ENCODE results near the gene WNT7B.

WNT7B gene

DNA sequence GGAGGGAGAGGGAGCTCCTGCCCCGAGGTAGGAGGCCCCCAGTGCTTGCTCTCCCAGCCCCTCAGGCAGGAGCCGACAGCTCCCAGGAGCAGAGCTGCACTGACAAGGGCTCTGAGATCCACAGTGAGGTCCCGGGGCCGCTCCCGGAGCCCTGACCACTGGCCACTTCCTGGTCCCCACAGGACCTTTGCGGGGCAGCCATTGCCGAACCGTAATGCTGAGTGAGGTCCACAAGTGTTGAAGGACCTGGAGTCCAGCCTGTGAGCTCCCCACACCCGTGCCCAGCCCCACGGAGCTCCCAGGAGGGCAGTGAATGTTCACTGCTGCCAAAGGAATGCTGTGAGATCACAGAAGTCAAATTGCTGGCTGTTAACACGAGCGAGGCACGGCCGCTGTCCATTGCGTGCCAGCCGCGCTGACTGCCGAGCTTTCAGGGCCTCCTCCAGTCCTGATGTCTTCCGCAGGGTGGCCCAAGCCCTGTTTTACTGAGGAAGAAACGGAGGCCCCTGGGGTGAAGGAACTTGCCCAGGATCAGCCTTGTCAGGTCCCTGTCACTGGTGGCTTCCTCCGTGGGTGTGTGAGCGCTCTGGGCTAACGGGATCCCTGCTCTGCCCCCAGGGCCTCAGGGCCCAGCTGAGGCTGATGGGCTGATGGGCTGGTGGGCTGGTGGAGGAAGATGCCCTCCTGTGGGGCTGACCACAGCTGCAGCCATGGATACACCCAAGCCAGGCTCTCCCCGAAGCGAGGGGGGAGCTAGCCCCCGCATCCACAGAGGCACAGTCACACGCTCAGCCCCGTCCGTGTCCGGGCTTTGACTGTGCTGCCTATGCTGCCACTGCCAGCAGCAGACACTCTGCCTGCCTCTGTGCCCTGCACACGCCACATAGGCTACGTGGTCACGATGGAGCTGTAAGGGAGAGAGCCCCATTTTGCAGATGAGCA lies 70.8 kb downstream of the WNT7B start:
- H3K27ac Mint-ChIP-seq, result no peak overlapping the region

GRCh38 chr22:45905326-45905923 lies 71.5 kb downstream of the WNT7B start:
- H3K4me1 Mint-ChIP-seq, result peaks cover 46% of the 10 kb centered on the region
- TF ChIP-seq CTCF (IDR thresholded peaks at IDR 0.05), result no peak

More for the DNA sequence above, 70.8 kb downstream of the WNT7B start:
- Mint-ChIP-seq H3K4me3 (no peak overlapping the region), H3K27me3 (ENCODE audit: low read depth, poor library complexity) (peaks cover 11% of the 10 kb centered on the region), H3K36me3 (ENCODE audit: low read depth) (no peaks in the 10 kb centered on the region), H3K9me3 (no peaks in the 10 kb centered on the region), H3K4me1 (peaks cover 46% of the 10 kb centered on the region)
- peak; percentile 28 for DNase-seq
- TF ChIP-seq CTCF (IDR thresholded peaks at IDR 0.05), result no peak

DNA sequence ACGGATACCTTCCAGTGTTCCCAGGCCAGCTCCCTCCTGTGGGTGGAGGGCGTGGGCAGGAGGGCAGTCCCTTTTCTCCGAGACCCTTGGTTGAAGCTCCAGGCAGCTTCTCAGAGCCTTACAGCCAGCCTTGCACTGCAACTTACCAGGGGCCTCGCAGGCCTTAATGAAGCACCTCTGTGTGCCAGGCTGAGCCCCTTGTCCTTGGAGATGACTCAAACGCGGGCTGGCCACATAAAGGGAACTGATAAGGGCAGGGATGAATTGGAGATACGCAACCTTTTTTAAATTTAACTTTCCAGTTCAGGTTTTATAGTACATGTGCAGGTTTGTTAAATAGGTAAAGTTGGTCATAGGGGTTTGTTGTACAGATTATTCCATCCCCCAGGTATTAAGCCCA lies 72.7 kb downstream of the WNT7B start:
- Mint-ChIP-seq H3K9me3 (no peaks in the 10 kb centered on the region), H3K36me3 (ENCODE audit: low read depth) (no peaks in the 10 kb centered on the region), H3K27me3 (ENCODE audit: low read depth, poor library complexity) (peaks cover 24% of the 10 kb centered on the region), H3K4me3 (no peak overlapping the region), H3K27ac (peak overlapping the region; percentile 54), H3K4me1 (peaks cover 39% of the 10 kb centered on the region)
- TF ChIP-seq CTCF (IDR thresholded peaks at IDR 0.05), result no peak
- no peak for DNase-seq

More at GRCh38 chr22:45905326-45905923, 71.5 kb downstream of the WNT7B start:
- H3K27me3 Mint-ChIP-seq (ENCODE audit: low read depth, poor library complexity), result peaks cover 14% of the 10 kb centered on the region
- no peaks in the 10 kb centered on the region for H3K36me3 Mint-ChIP-seq (ENCODE audit: low read depth)
- no peak overlapping the region for H3K4me3 Mint-ChIP-seq
- no peak overlapping the region for H3K27ac Mint-ChIP-seq
- DNase-seq, result no peak
- no peaks in the 10 kb centered on the region for H3K9me3 Mint-ChIP-seq

DNA sequence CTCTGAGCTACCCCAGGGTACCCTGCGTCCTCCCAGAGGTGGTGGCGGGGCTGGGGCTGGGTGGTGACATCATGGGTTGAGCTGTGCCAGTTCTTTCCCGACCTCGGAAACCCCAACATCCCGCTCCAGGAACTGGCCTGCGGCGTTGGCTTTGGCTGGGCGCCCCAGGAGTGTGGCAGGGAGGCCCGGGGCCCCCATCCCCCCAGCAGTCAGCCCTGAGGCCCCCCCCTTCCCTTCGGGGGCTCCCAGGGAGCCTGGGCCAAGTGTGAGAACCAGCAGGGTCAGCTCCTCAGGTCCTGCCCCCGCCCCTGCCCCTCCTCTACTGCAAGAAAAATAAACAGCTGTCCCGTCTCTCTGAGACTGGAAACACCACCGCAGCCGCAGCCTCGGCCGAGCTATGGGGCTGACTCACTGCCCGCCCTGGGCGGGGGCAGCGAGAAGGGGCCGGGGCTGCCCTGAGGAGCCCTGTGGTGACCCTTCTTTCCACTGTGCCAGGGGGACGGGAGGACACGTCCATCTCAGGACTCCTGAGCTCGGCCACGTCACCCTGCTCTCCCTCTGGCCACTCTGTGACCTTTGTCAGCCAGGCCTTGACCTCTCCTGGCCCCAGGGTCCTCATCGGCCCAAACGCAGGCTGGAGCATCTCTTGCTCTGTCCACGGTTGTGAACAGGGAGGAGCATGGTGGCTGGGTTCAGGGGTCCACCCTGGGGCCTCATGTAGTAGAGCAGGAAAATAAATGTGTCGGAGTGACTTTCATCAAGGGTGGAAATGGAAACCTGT lies 73.4 kb downstream of the WNT7B start:
- peaks cover 24% of the 10 kb centered on the region for H3K27me3 Mint-ChIP-seq (ENCODE audit: low read depth, poor library complexity)
- H3K9me3 Mint-ChIP-seq, result no peaks in the 10 kb centered on the region
- peak; percentile 43 for DNase-seq
- no peak for TF ChIP-seq CTCF (IDR thresholded peaks at IDR 0.05)
- H3K4me1 Mint-ChIP-seq, result peaks cover 39% of the 10 kb centered on the region
- H3K4me3 Mint-ChIP-seq, result no peak overlapping the region
- H3K27ac Mint-ChIP-seq, result no peak overlapping the region
- no peaks in the 10 kb centered on the region for H3K36me3 Mint-ChIP-seq (ENCODE audit: low read depth)

DNA sequence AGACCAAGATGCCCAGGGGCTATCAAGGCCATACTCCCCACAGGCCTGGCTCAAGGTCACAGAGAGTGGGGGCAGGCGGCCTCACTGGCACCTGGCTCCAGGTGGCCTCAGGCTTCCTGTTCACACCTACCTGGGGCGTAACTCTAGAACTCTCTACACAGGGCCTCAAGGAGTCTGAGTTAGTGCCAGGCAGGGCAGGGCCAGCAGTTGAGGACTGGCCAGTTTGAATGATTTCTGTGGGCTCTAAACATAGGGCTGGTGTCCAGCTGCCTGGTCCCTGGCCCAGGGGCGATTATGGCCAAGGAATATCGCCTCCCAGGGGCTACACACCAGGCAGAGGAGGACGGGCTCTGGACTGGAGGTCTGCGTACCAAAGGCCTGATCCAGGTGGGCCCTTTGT lies 79.2 kb downstream of the WNT7B start:
- Mint-ChIP-seq H3K27ac (no peak overlapping the region), H3K9me3 (no peaks in the 10 kb centered on the region), H3K36me3 (ENCODE audit: low read depth) (no peaks in the 10 kb centered on the region), H3K27me3 (ENCODE audit: low read depth, poor library complexity) (peaks cover 21% of the 10 kb centered on the region), H3K4me1 (peaks cover 6% of the 10 kb centered on the region), H3K4me3 (no peak overlapping the region)
- no peak for TF ChIP-seq CTCF (IDR thresholded peaks at IDR 0.05)
- DNase-seq, result no peak

All from nephron progenitor cell (in vitro differentiated cells).